NCI-H2081 treated with DMSO at 0.1 percent for 48 hours (cell line): ENCODE data around the gene C9orf57.
"Not testable (repeated sequence)": the region's sequence is repeated elsewhere in the genome, so short reads cannot be mapped to it uniquely, and the experiment has no call there.

ENCODE experiments used
- DNase-seq: peaks from one replicate; lab custom pipeline; 2025; lab: John Stamatoyannopoulos, UW

C9orf57 gene

GRCh38 chr9:72060513-72060912 is at the start of gene C9orf57:
C9orf57 (minus strand) TSS chr9:72060613; CDS start chr9:72059331, 1,282 bp downstream.
- DNase-seq = no peak

- DNase-seq = no peak
Measured at GRCh38 chr9:72102520-72102919, 42.1 kb upstream of the C9orf57 start.

GRCh38 chr9:72095520-72095919 is 35.1 kb upstream of the C9orf57 start:
- DNase-seq = not testable (repeated sequence)

GRCh38 chr9:72092820-72093219 is 32.4 kb upstream of the C9orf57 start:
- DNase-seq = no peak

GRCh38 chr9:72089451-72090130 is 29.2 kb upstream of the C9orf57 start:
- no peak for DNase-seq

- no peak for DNase-seq
Measured at GRCh38 chr9:72082536-72082935, 22.1 kb upstream of the C9orf57 start.

GRCh38 chr9:72074666-72075065 is 14.3 kb upstream of the C9orf57 start:
- DNase-seq = not testable (repeated sequence)

GRCh38 chr9:72065076-72065475 is 4.7 kb upstream of the C9orf57 start:
- no peak for DNase-seq

- DNase-seq = no peak
Measured at GRCh38 chr9:72052122-72052521, 8.3 kb downstream of the C9orf57 start.

GRCh38 chr9:72048850-72049249 is 11.6 kb downstream of the C9orf57 start:
- DNase-seq = no peak

- DNase-seq = no peak
Measured at GRCh38 chr9:72046630-72047456, 13.6 kb downstream of the C9orf57 start.

- DNase-seq = no peak
Measured at GRCh38 chr9:72044095-72044494, 16.3 kb downstream of the C9orf57 start.

- DNase-seq = no peak
Measured at GRCh38 chr9:72043576-72043975, 16.8 kb downstream of the C9orf57 start.

GRCh38 chr9:72042928-72043327 is 17.5 kb downstream of the C9orf57 start:
- no peak for DNase-seq

- DNase-seq = no peak
Measured at GRCh38 chr9:72041775-72042194, 18.6 kb downstream of the C9orf57 start.

GRCh38 chr9:72041369-72041768 is 19.0 kb downstream of the C9orf57 start:
- DNase-seq = no peak

GRCh38 chr9:72039532-72039931 is 20.9 kb downstream of the C9orf57 start:
- DNase-seq = no peak

- peak; percentile 11 for DNase-seq
Measured at GRCh38 chr9:72038890-72039410, 21.5 kb downstream of the C9orf57 start.

- DNase-seq = peak; percentile 24
Measured at GRCh38 chr9:72038408-72038807, 22.0 kb downstream of the C9orf57 start.

- DNase-seq = no peak
Measured at GRCh38 chr9:72037571-72037970, 22.8 kb downstream of the C9orf57 start.

- no peak for DNase-seq
Measured at GRCh38 chr9:72030767-72031166, 29.6 kb downstream of the C9orf57 start.

GRCh38 chr9:72029986-72030385 is 30.4 kb downstream of the C9orf57 start:
- no peak for DNase-seq

- no peak for DNase-seq
Measured at GRCh38 chr9:72025906-72026305, 34.5 kb downstream of the C9orf57 start.
